ENCODE data around the gene TSPAN31.
"Not testable (repeated sequence)": the region's sequence is repeated elsewhere in the genome, so short reads cannot be mapped to it uniquely, and the experiment has no call there.

TSPAN31 gene

DNA sequence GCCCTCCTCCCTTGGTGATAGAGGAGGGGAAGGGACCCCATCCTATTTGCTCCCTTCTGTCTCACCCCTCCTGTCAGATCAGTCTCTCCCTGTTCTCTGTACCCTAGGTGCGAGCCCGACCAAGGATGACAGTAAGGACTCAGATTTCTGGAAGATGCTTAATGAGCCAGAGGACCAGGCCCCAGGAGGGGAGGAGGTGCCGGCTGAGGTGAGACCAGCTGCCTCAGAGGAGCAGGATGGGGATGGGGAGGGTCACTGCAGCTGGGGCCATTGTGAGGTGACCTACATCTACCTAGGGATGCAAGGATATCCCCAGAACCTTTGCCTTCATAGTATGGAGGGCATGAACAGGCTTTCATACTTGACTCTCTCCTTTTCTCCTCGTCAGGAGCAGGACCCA lies 28.5 kb upstream of the TSPAN31 start:
- no peaks in the 10 kb centered on the region for H3K9me3 ChIP-seq (ENCODE audit: control insufficient read depth, insufficient read depth, low read length)

DNA sequence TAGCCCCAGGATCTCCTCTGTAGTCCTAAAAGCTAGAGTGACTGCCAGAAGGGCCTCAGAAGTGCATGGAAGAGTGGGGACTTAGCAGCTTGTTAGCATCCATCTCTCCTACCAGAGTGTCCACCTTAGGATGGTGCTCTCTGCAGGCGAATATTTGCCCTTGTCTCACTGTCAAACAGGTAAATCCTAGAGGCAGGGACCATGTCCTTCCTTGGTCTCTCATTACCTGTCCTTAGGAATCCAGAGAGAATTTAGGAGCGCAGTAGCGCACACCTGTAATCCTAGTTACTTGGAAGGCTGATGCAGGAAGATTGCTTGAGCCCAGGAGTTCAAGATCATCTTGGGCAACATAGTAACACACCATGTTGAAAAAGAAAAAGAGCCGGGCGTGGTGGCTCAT lies 27.7 kb upstream of the TSPAN31 start:
- H3K9ac ChIP-seq (ENCODE audit: low read depth, low read length) = no peak overlapping the region
- no peaks in the 10 kb centered on the region for H3K4me1 ChIP-seq (ENCODE audit: control insufficient read depth, insufficient read depth, low read length)
- H3K4me3 ChIP-seq (ENCODE audit: low read depth, low read length) = no peak overlapping the region
- H3K36me3 ChIP-seq (ENCODE audit: control insufficient read depth, insufficient read depth, low read length) = peaks cover 8% of the 10 kb centered on the region
- H3K27me3 ChIP-seq (ENCODE audit: control insufficient read depth, insufficient read depth, low read length) = no peaks in the 10 kb centered on the region
- H3K9me3 ChIP-seq (ENCODE audit: control insufficient read depth, insufficient read depth, low read length) = no peaks in the 10 kb centered on the region

More for the DNA sequence above, 28.5 kb upstream of the TSPAN31 start:
- Histone ChIP-seq H3K4me3 (ENCODE audit: low read depth, low read length) (no peak overlapping the region), H3K9ac (ENCODE audit: low read depth, low read length) (no peak overlapping the region), H3K27me3 (ENCODE audit: control insufficient read depth, insufficient read depth, low read length) (no peaks in the 10 kb centered on the region), H3K36me3 (ENCODE audit: control insufficient read depth, insufficient read depth, low read length) (peaks cover 8% of the 10 kb centered on the region), H3K4me1 (ENCODE audit: control insufficient read depth, insufficient read depth, low read length) (no peaks in the 10 kb centered on the region)

DNA sequence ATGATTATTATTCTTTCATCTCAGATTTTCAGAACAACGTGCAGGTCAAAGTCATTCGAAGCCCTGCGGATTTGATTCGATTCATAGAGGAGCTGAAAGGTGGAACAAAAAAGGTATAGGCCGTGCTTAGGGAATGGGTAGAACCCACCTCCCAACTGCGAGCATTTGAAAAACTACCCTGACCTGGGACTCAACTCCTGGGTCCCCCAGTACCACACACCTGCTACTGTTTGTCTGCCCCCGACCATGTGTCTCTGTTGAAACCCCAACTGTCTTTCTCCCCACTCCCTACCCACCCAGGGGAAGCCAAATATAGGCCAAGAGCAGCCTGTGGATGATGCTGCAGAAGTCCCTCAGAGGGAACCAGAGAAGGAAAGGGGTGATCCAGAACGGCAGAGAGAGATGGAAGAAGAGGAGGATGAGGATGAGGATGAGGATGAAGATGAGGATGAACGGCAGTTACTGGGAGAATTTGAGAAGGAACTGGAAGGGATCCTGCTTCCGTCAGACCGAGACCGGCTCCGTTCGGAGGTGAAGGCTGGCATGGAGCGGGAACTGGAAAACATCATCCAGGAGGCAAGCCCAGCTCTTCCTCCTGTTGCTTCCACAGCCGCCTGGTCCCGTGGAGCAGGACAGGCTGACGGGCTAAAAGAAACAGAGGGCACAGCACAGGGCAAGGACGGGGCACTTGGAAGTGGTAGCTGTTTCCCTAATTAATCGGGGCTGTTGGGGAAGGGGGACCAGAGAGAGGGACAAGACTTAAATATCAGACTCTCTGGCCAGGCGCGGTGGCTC lies 26.8 kb upstream of the TSPAN31 start:
- Histone ChIP-seq H3K36me3 (ENCODE audit: control insufficient read depth, insufficient read depth, low read length) (peaks cover 8% of the 10 kb centered on the region), H3K27me3 (ENCODE audit: control insufficient read depth, insufficient read depth, low read length) (peaks cover 4% of the 10 kb centered on the region), H3K9me3 (ENCODE audit: control insufficient read depth, insufficient read depth, low read length) (no peaks in the 10 kb centered on the region), H3K4me3 (ENCODE audit: low read depth, low read length) (no peak overlapping the region), H3K4me1 (ENCODE audit: control insufficient read depth, insufficient read depth, low read length) (no peaks in the 10 kb centered on the region), H3K9ac (ENCODE audit: low read depth, low read length) (no peak overlapping the region)

DNA sequence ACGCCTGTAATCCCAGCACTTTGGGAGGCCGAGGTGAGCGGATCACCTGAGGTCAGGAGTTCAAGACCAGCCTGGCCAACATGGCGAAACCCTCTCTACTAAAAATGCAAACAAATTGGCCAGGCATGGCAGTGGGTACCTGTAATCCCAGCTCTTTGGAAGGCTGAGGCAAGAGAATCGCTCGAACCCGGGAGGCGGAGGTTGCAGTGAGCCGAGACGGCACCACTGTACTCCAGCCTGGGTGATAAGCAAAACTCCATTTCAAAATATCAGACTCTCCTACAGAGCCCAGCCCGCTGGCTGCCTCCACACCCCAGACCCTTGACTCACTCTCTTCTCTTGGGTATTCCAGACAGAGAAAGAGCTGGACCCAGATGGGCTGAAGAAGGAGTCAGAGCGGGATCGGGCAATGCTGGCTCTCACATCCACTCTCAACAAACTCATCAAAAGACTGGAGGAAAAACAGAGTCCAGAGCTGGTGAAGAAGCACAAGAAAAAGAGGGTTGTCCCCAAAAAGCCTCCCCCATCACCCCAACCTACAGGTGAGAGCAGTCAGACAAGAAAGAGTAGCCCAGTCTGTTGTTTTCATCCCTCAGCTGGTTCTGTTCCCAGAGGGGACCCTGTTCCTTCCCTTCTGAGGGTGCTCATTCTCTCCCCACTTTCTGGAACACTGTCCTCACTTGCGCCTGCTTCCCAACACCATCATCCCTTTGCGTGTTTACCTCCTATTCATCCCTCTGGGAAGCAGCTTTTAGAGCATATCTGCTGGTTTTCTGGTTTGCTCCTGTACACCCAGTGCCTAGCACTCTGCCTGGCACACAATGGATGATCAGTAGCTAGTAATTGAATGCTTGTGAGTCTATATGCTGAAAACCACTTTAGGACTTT lies 26.0 kb upstream of the TSPAN31 start:
- no peaks in the 10 kb centered on the region for H3K4me1 ChIP-seq (ENCODE audit: control insufficient read depth, insufficient read depth, low read length)
- H3K4me3 ChIP-seq (ENCODE audit: low read depth, low read length) = no peak overlapping the region
- H3K9ac ChIP-seq (ENCODE audit: low read depth, low read length) = no peak overlapping the region
- H3K9me3 ChIP-seq (ENCODE audit: control insufficient read depth, insufficient read depth, low read length) = no peaks in the 10 kb centered on the region
- H3K27me3 ChIP-seq (ENCODE audit: control insufficient read depth, insufficient read depth, low read length) = peaks cover 11% of the 10 kb centered on the region
- peaks cover 8% of the 10 kb centered on the region for H3K36me3 ChIP-seq (ENCODE audit: control insufficient read depth, insufficient read depth, low read length)

DNA sequence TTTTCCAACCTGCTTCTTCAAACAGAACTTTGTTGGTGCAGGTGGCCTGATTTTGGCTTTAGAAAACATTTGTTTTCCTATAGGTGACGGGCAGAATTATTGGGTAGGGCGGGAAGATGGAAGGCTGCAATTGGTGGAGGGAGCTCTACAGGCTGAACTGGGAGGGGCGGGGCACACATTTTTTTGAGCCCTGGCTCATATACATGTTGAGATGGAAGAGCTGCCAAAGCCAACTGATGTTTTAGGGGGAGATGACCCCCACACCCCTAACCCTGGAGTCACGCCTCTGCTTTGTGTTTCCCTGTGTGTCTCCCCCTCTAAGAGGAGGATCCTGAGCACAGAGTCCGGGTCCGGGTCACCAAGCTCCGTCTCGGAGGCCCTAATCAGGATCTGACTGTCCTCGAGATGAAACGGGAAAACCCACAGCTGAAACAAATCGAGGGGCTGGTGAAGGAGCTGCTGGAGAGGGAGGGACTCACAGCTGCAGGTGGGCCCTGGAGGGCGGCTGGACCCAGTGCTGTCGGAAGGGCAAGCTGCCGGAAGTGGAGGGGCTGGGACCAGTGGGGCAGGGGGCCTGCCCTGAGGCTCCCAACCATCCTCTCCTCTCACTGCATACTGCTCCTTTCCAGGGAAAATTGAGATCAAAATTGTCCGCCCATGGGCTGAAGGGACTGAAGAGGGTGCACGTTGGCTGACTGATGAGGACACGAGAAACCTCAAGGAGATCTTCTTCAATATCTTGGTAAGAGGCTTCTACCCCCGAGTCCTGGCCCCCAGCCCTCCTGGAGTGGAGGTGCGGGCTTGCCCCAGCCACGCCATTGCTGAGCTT lies 24.8 kb upstream of the TSPAN31 start:
- Histone ChIP-seq H3K9me3 (ENCODE audit: control insufficient read depth, insufficient read depth, low read length) (no peaks in the 10 kb centered on the region), H3K4me3 (ENCODE audit: low read depth, low read length) (no peak overlapping the region), H3K36me3 (ENCODE audit: control insufficient read depth, insufficient read depth, low read length) (peaks cover 8% of the 10 kb centered on the region), H3K27me3 (ENCODE audit: control insufficient read depth, insufficient read depth, low read length) (peaks cover 22% of the 10 kb centered on the region), H3K4me1 (ENCODE audit: control insufficient read depth, insufficient read depth, low read length) (no peaks in the 10 kb centered on the region), H3K9ac (ENCODE audit: low read depth, low read length) (no peak overlapping the region)

DNA sequence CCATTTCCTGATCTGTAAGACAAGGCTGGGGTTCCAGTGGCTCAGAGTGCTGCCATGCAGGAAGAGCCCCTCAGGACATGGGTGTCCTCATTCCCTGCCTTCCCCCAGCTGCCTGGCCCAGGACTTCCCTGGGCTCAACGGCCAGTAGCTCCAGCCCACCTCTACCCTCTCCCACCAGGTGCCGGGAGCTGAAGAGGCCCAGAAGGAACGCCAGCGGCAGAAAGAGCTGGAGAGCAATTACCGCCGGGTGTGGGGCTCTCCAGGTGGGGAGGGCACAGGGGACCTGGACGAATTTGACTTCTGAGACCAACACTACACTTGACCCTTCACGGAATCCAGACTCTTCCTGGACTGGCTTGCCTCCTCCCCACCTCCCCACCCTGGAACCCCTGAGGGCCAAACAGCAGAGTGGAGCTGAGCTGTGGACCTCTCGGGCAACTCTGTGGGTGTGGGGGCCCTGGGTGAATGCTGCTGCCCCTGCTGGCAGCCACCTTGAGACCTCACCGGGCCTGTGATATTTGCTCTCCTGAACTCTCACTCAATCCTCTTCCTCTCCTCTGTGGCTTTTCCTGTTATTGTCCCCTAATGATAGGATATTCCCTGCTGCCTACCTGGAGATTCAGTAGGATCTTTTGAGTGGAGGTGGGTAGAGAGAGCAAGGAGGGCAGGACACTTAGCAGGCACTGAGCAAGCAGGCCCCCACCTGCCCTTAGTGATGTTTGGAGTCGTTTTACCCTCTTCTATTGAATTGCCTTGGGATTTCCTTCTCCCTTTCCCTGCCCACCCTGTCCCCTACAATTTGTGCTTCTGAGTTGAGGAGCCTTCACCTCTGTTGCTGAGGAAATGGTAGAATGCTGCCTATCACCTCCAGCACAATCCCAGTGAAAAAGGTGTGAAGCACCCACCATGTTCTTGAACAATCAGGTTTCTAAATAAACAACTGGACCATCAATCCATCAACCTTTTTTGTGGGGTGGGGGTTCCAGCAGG lies 23.9 kb upstream of the TSPAN31 start:
- H3K9ac ChIP-seq (ENCODE audit: low read depth, low read length) = no peak overlapping the region
- no peaks in the 10 kb centered on the region for H3K9me3 ChIP-seq (ENCODE audit: control insufficient read depth, insufficient read depth, low read length)
- H3K36me3 ChIP-seq (ENCODE audit: control insufficient read depth, insufficient read depth, low read length) = peaks cover 5% of the 10 kb centered on the region
- H3K27me3 ChIP-seq (ENCODE audit: control insufficient read depth, insufficient read depth, low read length) = peaks cover 29% of the 10 kb centered on the region
- no peak overlapping the region for H3K4me3 ChIP-seq (ENCODE audit: low read depth, low read length)
- no peaks in the 10 kb centered on the region for H3K4me1 ChIP-seq (ENCODE audit: control insufficient read depth, insufficient read depth, low read length)

DNA sequence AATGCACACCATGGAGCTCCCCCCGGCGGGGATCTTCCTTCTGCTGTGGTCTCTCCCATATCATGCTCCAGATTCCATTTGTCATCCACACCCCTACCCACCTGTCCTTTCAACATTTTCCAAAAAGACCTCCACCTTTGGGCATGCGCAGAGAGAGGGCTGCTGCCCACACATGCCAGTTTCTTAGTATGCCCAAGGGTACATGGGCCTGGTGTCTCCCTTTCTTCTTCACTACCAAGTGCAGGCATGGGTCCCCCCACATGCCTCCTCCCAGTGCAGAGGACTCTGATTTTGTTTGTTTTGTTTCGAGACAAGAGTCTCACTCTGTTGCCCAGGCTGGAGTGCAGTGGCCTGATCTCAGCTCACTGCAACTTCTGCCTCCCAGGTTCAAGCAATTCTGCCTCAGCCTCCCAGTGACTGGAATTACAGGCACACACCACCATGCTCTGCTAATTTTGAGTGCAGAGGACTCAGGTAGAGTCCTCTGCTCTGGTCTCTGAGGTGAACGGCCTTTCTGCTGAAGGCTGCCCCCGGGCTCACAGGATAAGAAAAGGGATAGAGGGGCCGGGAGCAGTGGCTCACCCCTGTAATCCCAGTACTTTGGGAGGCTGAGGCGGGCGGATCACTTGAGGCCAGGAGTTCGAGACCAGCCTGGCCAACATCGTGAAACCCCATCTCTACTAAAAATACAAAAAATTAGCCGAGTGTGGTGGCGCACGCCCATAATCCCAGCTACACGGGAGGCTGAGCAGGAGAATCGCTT lies 22.8 kb upstream of the TSPAN31 start:
- H3K9ac ChIP-seq (ENCODE audit: low read depth, low read length); H3K4me1 ChIP-seq (ENCODE audit: control insufficient read depth, insufficient read depth, low read length); H3K36me3 ChIP-seq (ENCODE audit: control insufficient read depth, insufficient read depth, low read length); H3K4me3 ChIP-seq (ENCODE audit: low read depth, low read length); H3K9me3 ChIP-seq (ENCODE audit: control insufficient read depth, insufficient read depth, low read length): not testable (repeated sequence)
- H3K27me3 ChIP-seq (ENCODE audit: control insufficient read depth, insufficient read depth, low read length) = peaks cover 38% of the 10 kb centered on the region

DNA sequence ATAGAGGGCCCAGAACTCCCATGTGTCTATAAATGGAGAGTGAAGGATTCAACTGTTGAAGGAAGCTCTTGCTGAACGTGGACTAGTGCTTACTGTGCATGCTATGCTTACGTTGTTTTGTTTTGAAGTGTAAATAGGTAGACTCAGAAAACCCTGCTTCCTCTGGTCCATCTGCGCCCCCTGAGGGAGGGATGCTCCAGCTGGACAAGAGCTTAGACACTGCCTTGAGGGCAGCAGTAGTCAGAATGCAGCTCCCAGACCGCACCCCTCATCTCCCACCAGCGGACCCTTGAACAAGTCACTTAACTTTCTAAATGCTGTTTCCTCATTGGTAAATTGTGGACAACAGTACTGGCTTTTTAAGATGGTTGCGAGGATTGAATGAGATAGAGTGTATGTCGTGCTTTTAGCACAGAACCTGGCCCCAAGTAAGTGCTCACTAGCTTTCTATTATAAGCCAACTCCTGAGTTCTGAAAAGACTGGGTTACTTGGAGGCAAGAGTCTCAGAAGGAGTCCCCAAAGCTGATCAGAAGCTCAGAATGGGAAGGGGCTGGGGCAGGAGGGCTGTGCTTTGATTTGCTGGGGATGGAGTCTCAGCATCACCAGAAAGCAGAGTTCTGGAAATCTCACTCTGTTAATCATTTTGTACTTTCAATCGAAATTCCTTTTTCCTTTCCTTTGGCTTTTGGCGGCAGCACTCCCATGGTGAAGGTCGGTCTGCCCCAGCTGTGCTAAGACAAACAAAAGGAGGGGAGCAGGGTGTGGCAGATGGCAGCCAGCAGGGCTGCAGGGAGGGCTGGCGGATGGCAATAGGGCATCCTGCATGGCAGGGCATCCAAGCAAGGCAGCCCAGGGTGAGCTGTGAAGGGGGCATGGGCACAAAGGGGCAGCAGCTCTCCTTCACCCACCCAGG lies 21.9 kb upstream of the TSPAN31 start:
- H3K9ac ChIP-seq (ENCODE audit: low read depth, low read length) = no peak overlapping the region
- peaks cover 48% of the 10 kb centered on the region for H3K27me3 ChIP-seq (ENCODE audit: control insufficient read depth, insufficient read depth, low read length)
- no peaks in the 10 kb centered on the region for H3K9me3 ChIP-seq (ENCODE audit: control insufficient read depth, insufficient read depth, low read length)
- H3K36me3 ChIP-seq (ENCODE audit: control insufficient read depth, insufficient read depth, low read length) = peaks cover 5% of the 10 kb centered on the region
- H3K4me1 ChIP-seq (ENCODE audit: control insufficient read depth, insufficient read depth, low read length) = no peaks in the 10 kb centered on the region
- no peak overlapping the region for H3K4me3 ChIP-seq (ENCODE audit: low read depth, low read length)

DNA sequence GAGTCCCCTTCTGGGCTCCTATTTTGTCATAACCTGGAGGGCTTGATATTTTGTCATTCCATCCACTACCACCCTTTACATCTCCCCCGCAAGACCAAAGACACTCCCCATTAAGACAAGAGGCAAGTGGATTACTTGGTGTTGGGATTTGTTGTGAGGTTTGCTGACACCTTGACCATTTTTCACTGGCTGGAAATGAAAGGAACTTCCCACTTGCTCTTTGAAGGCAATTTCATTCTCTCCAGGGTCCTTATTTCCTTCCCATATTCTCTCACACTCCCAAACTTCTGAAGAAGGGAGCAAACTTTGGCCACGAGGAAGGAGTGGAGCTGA lies 21.2 kb upstream of the TSPAN31 start:
- Histone ChIP-seq H3K9me3 (ENCODE audit: control insufficient read depth, insufficient read depth, low read length) (no peaks in the 10 kb centered on the region), H3K27me3 (ENCODE audit: control insufficient read depth, insufficient read depth, low read length) (peaks cover 54% of the 10 kb centered on the region), H3K36me3 (ENCODE audit: control insufficient read depth, insufficient read depth, low read length) (peaks cover 5% of the 10 kb centered on the region), H3K4me3 (ENCODE audit: low read depth, low read length) (no peak overlapping the region), H3K9ac (ENCODE audit: low read depth, low read length) (no peak overlapping the region), H3K4me1 (ENCODE audit: control insufficient read depth, insufficient read depth, low read length) (no peaks in the 10 kb centered on the region)

All from iPS-15b (cell line).